ENCODE data around the gene RPN1. TPM values are rescaled to one million over a fixed set of nuclear protein-coding genes. Genes with fewer than 3 reads are reported as not detected.

The RPN1 gene
- total and polyA plus RNA-seq, 2 of the 13 experiments (the other 11 are each of a cell fraction or from before 2014, with no cell fraction given), result 290 to 342 TPM

- no peak for TF ChIP-seq ZNF724P (CRISPR knock-in tag; IDR thresholded peaks at IDR 0.05; ENCODE audit: borderline replicate concordance)
- no peak for TF ChIP-seq CREB3 (CRISPR knock-in tag; IDR thresholded peaks at IDR 0.05)
- 0 out of 2 replicates have a peak, but pooled peaks have one; percentile 15 for TF ChIP-seq ZNF136 (CRISPR knock-in tag; IDR thresholded peaks at IDR 0.05; ENCODE audit: low read depth)
- peak; percentile 62; the same call in 1 of the 2 replicates for TF ChIP-seq ZNF333 (CRISPR knock-in tag; IDR thresholded peaks at IDR 0.05; ENCODE audit: borderline replicate concordance)
- peak; percentile 49; the same call in 1 of the 2 replicates for TF ChIP-seq PHF21A (CRISPR knock-in tag; IDR thresholded peaks at IDR 0.05)
- TF ChIP-seq FOXA3 (CRISPR knock-in tag; IDR thresholded peaks at IDR 0.05), result no peak; the same call in 1 of the 2 replicates
- TF ChIP-seq ZNF34 (CRISPR knock-in tag; IDR thresholded peaks at IDR 0.05; ENCODE audit: borderline replicate concordance), result 0 out of 2 replicates have a peak, but pooled peaks have one; percentile 52
- no peak for TF ChIP-seq ELF4 (CRISPR knock-in tag; IDR thresholded peaks at IDR 0.05; ENCODE audit: borderline replicate concordance)
- TF ChIP-seq U2AF1 (optimal IDR thresholded peaks at IDR 0.05; ENCODE audit: low read depth, low read length), result peak; percentile 43
- peak; percentile 22; the same call in 1 of the 2 replicates for TF ChIP-seq KDM3A (CRISPR knock-in tag; IDR thresholded peaks at IDR 0.05; ENCODE audit: low read depth)
- TF ChIP-seq THAP7 (CRISPR knock-in tag; IDR thresholded peaks at IDR 0.05), result peak; percentile 50; the same call in 1 of the 2 replicates
- no peak for TF ChIP-seq EZH2 (conservative IDR thresholded peaks at IDR 0.05; ENCODE audit: low read depth, low read length)
- 0 out of 2 replicates have a peak, but pooled peaks have one; percentile 72 for TF ChIP-seq ZNF383 (CRISPR knock-in tag; IDR thresholded peaks at IDR 0.05; ENCODE audit: borderline replicate concordance)
- TF ChIP-seq POLR2A (IDR thresholded peaks at IDR 0.05; ENCODE audit: insufficient read depth in 1 of 2, low read depth in 2 of 2, low read length in 2 of 2), result peak; percentile 37 to 61; a peak in 3 of 4 replicates
- peak; percentile 52; the same call in 1 of the 2 replicates for TF ChIP-seq ZNF609 (CRISPR knock-in tag; IDR thresholded peaks at IDR 0.05; ENCODE audit: borderline replicate concordance)
- 0 out of 2 replicates have a peak, but pooled peaks have one; percentile 66 for TF ChIP-seq ZNF850 (CRISPR knock-in tag; conservative IDR thresholded peaks at IDR 0.05)
- TF ChIP-seq MTA1 (CRISPR knock-in tag; IDR thresholded peaks at IDR 0.05; ENCODE audit: borderline replicate concordance), result 0 out of 2 replicates have a peak, but pooled peaks have one; percentile 60
- no peak for TF ChIP-seq ZBTB1 (CRISPR knock-in tag; IDR thresholded peaks at IDR 0.05; ENCODE audit: borderline replicate concordance)
- TF ChIP-seq ZNF3 (CRISPR knock-in tag; IDR thresholded peaks at IDR 0.05), result no peak
- TF ChIP-seq TEAD3 (CRISPR knock-in tag; optimal IDR thresholded peaks at IDR 0.05; ENCODE audit: borderline replicate concordance), result peak; percentile 10
- TF ChIP-seq TRIM22 (IDR thresholded peaks at IDR 0.05), result no peak
Measured at GRCh38 chr3:128617557-128618397, 32.8 kb downstream of the RPN1 start (continued).

Measured in HepG2 (cell line).